ENCODE measurements around the gene ITPR1. TPM values are rescaled to one million over a fixed set of nuclear protein-coding genes. Genes with fewer than 3 reads are reported as not detected.

The ITPR1 gene
- total RNA-seq, 1 experiment from 2014 or later: 8.7 TPM

- POLR2A ChIA-PET: no interaction called here
- in situ Hi-C loops (cut with HindIII; ENCODE audit: low pct_unique_long_range_greater_than_20kb, low sequenced_read_pairs): no loop called here
Observed at GRCh38 chr3:4615750-4616149, 122.6 kb downstream of the ITPR1 start.

GRCh38 chr3:4623421-4623999, 130.4 kb downstream of the ITPR1 start:
- no peak for TF ChIP-seq CTCF (IDR thresholded peaks at IDR 0.05)
- TF ChIP-seq REST (IDR thresholded peaks at IDR 0.05; ENCODE audit: insufficient read depth in 1 of 2, low read depth in 2 of 2, low read length in 1 of 2): no peak
- Histone ChIP-seq H3K27me3 (ENCODE audit: control insufficient read depth, insufficient read depth, low read length) (no peaks in the 10 kb centered on the region), H3K4me1 (ENCODE audit: control insufficient read depth, insufficient read depth, low read length) (no peaks in the 10 kb centered on the region), H3K9me3 (ENCODE audit: control insufficient read depth, insufficient read depth, low read depth, low read length) (no peaks in the 10 kb centered on the region), H3K4me3 (ENCODE audit: low read depth in 2 of 2, low read length in 2 of 2) (no peak overlapping the region), H3K36me3 (ENCODE audit: control insufficient read depth, insufficient read depth, low read length) (no peaks in the 10 kb centered on the region), H3K27ac (ENCODE audit: low read length) (no peak overlapping the region)
- ChIA-PET CTCF (no interaction called here), POLR2A (no interaction called here)
- intact Hi-C loops (cut with micrococcal nuclease; ENCODE audit: unreplicated experiment) (no loop called here), in situ Hi-C loops (cut with HindIII; ENCODE audit: low pct_unique_long_range_greater_than_20kb, low sequenced_read_pairs) (no loop called here)
- no peak for ATAC-seq
- no TSS peak for BruUV-seq (replicated peaks)
- no peak for DNase-seq (ENCODE audit: low read depth, low spot score)

More at GRCh38 chr3:4615750-4616149, 122.6 kb downstream of the ITPR1 start:
- H3K36me3 ChIP-seq (ENCODE audit: control insufficient read depth, insufficient read depth, low read length): no peaks in the 10 kb centered on the region
- no TSS peak for BruUV-seq (replicated peaks)
- intact Hi-C loops (cut with micrococcal nuclease; ENCODE audit: unreplicated experiment): no loop called here
- no peak for ATAC-seq
- TF ChIP-seq REST (IDR thresholded peaks at IDR 0.05; ENCODE audit: insufficient read depth in 1 of 2, low read depth in 2 of 2, low read length in 1 of 2): no peak
- no peak for TF ChIP-seq SIN3A (IDR thresholded peaks at IDR 0.05; ENCODE audit: borderline replicate concordance, insufficient read depth, low read depth, low read length)
- TF ChIP-seq TCF7L2 (IDR thresholded peaks at IDR 0.05; ENCODE audit: low read depth, low read length): no peak
- no peak for TF ChIP-seq POLR2AphosphoS5 (IDR thresholded peaks at IDR 0.05; ENCODE audit: low read depth, low read length)
- no peak for TF ChIP-seq CTCF (IDR thresholded peaks at IDR 0.05)
- no peaks in the 10 kb centered on the region for H3K4me1 ChIP-seq (ENCODE audit: control insufficient read depth, insufficient read depth, low read length)
- CTCF ChIA-PET: no interaction called here
- H3K27me3 ChIP-seq (ENCODE audit: control insufficient read depth, insufficient read depth, low read length): no peaks in the 10 kb centered on the region
- H3K9me3 ChIP-seq (ENCODE audit: control insufficient read depth, insufficient read depth, low read depth, low read length): no peaks in the 10 kb centered on the region
- DNase-seq (ENCODE audit: low read depth, low spot score): no peak
- no peak overlapping the region for H3K4me3 ChIP-seq (ENCODE audit: low read depth in 2 of 2, low read length in 2 of 2)
- no peak overlapping the region for H3K27ac ChIP-seq (ENCODE audit: low read length)

Measured in Panc1 (cell line).